ENCODE measurements around the gene HSPA4L.

The HSPA4L gene

GRCh38 chr4:127756906-127757305 lies 25.2 kb upstream of the HSPA4L start:
- Histone ChIP-seq H3K9ac (ENCODE audit: insufficient read length, low read depth) (no peak overlapping the region), H3K9me3 (ENCODE audit: insufficient read depth, low read length) (no peaks in the 10 kb centered on the region), H3K4me3 (ENCODE audit: insufficient read length, low read depth) (no peak overlapping the region), H3K36me3 (ENCODE audit: insufficient read depth, insufficient read length, low read length) (no peaks in the 10 kb centered on the region), H3K27me3 (ENCODE audit: insufficient read depth, insufficient read length) (no peaks in the 10 kb centered on the region), H3K4me1 (ENCODE audit: insufficient read depth, insufficient read length) (no peaks in the 10 kb centered on the region)
- no peak for TF ChIP-seq ZNF274 (IDR thresholded peaks at IDR 0.05; ENCODE audit: low read depth, low read length)
- TF ChIP-seq YY1 (IDR thresholded peaks at IDR 0.05; ENCODE audit: insufficient read depth, insufficient read length): no peak
- TF ChIP-seq SUZ12 (IDR thresholded peaks at IDR 0.05; ENCODE audit: extremely low read depth, insufficient read depth, insufficient read length): no peak
- no peak for DNase-seq (ENCODE audit: low read depth, low spot score)

GRCh38 chr4:127759228-127759820 lies 22.8 kb upstream of the HSPA4L start:
- Histone ChIP-seq H3K4me1 (ENCODE audit: insufficient read depth, insufficient read length) (no peaks in the 10 kb centered on the region), H3K4me3 (ENCODE audit: insufficient read length, low read depth) (no peak overlapping the region), H3K9me3 (ENCODE audit: insufficient read depth, low read length) (no peaks in the 10 kb centered on the region), H3K9ac (ENCODE audit: insufficient read length, low read depth) (no peak overlapping the region), H3K27me3 (ENCODE audit: insufficient read depth, insufficient read length) (no peaks in the 10 kb centered on the region), H3K36me3 (ENCODE audit: insufficient read depth, insufficient read length, low read length) (no peaks in the 10 kb centered on the region)
- DNase-seq (ENCODE audit: low read depth, low spot score): no peak
- no peak for TF ChIP-seq ZNF274 (IDR thresholded peaks at IDR 0.05; ENCODE audit: low read depth, low read length)
- TF ChIP-seq YY1 (IDR thresholded peaks at IDR 0.05; ENCODE audit: insufficient read depth, insufficient read length): no peak
- TF ChIP-seq SUZ12 (IDR thresholded peaks at IDR 0.05; ENCODE audit: extremely low read depth, insufficient read depth, insufficient read length): no peak

- Histone ChIP-seq H3K36me3 (ENCODE audit: insufficient read depth, insufficient read length, low read length) (no peaks in the 10 kb centered on the region), H3K4me3 (ENCODE audit: insufficient read length, low read depth) (no peak overlapping the region), H3K27me3 (ENCODE audit: insufficient read depth, insufficient read length) (no peaks in the 10 kb centered on the region), H3K9ac (ENCODE audit: insufficient read length, low read depth) (no peak overlapping the region), H3K9me3 (ENCODE audit: insufficient read depth, low read length) (no peaks in the 10 kb centered on the region), H3K4me1 (ENCODE audit: insufficient read depth, insufficient read length) (no peaks in the 10 kb centered on the region)
- no peak for TF ChIP-seq ZNF274 (IDR thresholded peaks at IDR 0.05; ENCODE audit: low read depth, low read length)
- TF ChIP-seq SUZ12 (IDR thresholded peaks at IDR 0.05; ENCODE audit: extremely low read depth, insufficient read depth, insufficient read length): no peak
- no peak for DNase-seq (ENCODE audit: low read depth, low spot score)
These were observed 22.2 kb upstream of the HSPA4L start for GRCh38 chr4:127759893-127760292.

- no peaks in the 10 kb centered on the region for H3K9me3 ChIP-seq (ENCODE audit: insufficient read depth, low read length)
- TF ChIP-seq ZNF274 (IDR thresholded peaks at IDR 0.05; ENCODE audit: low read depth, low read length) (no peak), SUZ12 (IDR thresholded peaks at IDR 0.05; ENCODE audit: extremely low read depth, insufficient read depth, insufficient read length) (no peak), YY1 (IDR thresholded peaks at IDR 0.05; ENCODE audit: insufficient read depth, insufficient read length) (no peak)
- DNase-seq (ENCODE audit: low read depth, low spot score): no peak
- no peaks in the 10 kb centered on the region for H3K27me3 ChIP-seq (ENCODE audit: insufficient read depth, insufficient read length)
- no peaks in the 10 kb centered on the region for H3K36me3 ChIP-seq (ENCODE audit: insufficient read depth, insufficient read length, low read length)
- H3K9ac ChIP-seq (ENCODE audit: insufficient read length, low read depth): no peak overlapping the region
- no peak overlapping the region for H3K4me3 ChIP-seq (ENCODE audit: insufficient read length, low read depth)
- no peaks in the 10 kb centered on the region for H3K4me1 ChIP-seq (ENCODE audit: insufficient read depth, insufficient read length)
These were observed 10.4 kb upstream of the HSPA4L start for GRCh38 chr4:127771535-127772275.

- no peak for TF ChIP-seq ZNF274 (IDR thresholded peaks at IDR 0.05; ENCODE audit: low read depth, low read length)
- no peak for TF ChIP-seq SUZ12 (IDR thresholded peaks at IDR 0.05; ENCODE audit: extremely low read depth, insufficient read depth, insufficient read length)
- TF ChIP-seq YY1 (IDR thresholded peaks at IDR 0.05; ENCODE audit: insufficient read depth, insufficient read length): no peak
- no peak for DNase-seq (ENCODE audit: low read depth, low spot score)
- no peaks in the 10 kb centered on the region for H3K9me3 ChIP-seq (ENCODE audit: insufficient read depth, low read length)
- no peaks in the 10 kb centered on the region for H3K4me1 ChIP-seq (ENCODE audit: insufficient read depth, insufficient read length)
- no peaks in the 10 kb centered on the region for H3K36me3 ChIP-seq (ENCODE audit: insufficient read depth, insufficient read length, low read length)
- no peaks in the 10 kb centered on the region for H3K27me3 ChIP-seq (ENCODE audit: insufficient read depth, insufficient read length)
- no peak overlapping the region for H3K9ac ChIP-seq (ENCODE audit: insufficient read length, low read depth)
- H3K4me3 ChIP-seq (ENCODE audit: insufficient read length, low read depth): no peak overlapping the region
These were observed 9.1 kb upstream of the HSPA4L start for GRCh38 chr4:127772769-127773671.

GRCh38 chr4:127775843-127776242 lies 6.3 kb upstream of the HSPA4L start:
- no peak overlapping the region for H3K9ac ChIP-seq (ENCODE audit: insufficient read length, low read depth)
- H3K9me3 ChIP-seq (ENCODE audit: insufficient read depth, low read length): 0 out of 2 replicates have a peak, but pooled peaks cover 4% of the 10 kb centered on the region
- peaks cover 8% of the 10 kb centered on the region for H3K27me3 ChIP-seq (ENCODE audit: insufficient read depth, insufficient read length)
- H3K36me3 ChIP-seq (ENCODE audit: insufficient read depth, insufficient read length, low read length): no peaks in the 10 kb centered on the region
- no peak overlapping the region for H3K4me3 ChIP-seq (ENCODE audit: insufficient read length, low read depth)
- TF ChIP-seq YY1 (IDR thresholded peaks at IDR 0.05; ENCODE audit: insufficient read depth, insufficient read length) (no peak), ZNF274 (IDR thresholded peaks at IDR 0.05; ENCODE audit: low read depth, low read length) (no peak), SUZ12 (IDR thresholded peaks at IDR 0.05; ENCODE audit: extremely low read depth, insufficient read depth, insufficient read length) (no peak)
- H3K4me1 ChIP-seq (ENCODE audit: insufficient read depth, insufficient read length): no peaks in the 10 kb centered on the region
- DNase-seq (ENCODE audit: low read depth, low spot score): no peak

GRCh38 chr4:127776620-127777019 lies 5.5 kb upstream of the HSPA4L start:
- Histone ChIP-seq H3K27me3 (ENCODE audit: insufficient read depth, insufficient read length) (peaks cover 16% of the 10 kb centered on the region), H3K9ac (ENCODE audit: insufficient read length, low read depth) (no peak overlapping the region), H3K4me1 (ENCODE audit: insufficient read depth, insufficient read length) (no peaks in the 10 kb centered on the region), H3K4me3 (ENCODE audit: insufficient read length, low read depth) (no peak overlapping the region), H3K36me3 (ENCODE audit: insufficient read depth, insufficient read length, low read length) (no peaks in the 10 kb centered on the region), H3K9me3 (ENCODE audit: insufficient read depth, low read length) (0 out of 2 replicates have a peak, but pooled peaks cover 4% of the 10 kb centered on the region)
- DNase-seq (ENCODE audit: low read depth, low spot score): no peak
- TF ChIP-seq YY1 (IDR thresholded peaks at IDR 0.05; ENCODE audit: insufficient read depth, insufficient read length) (no peak), ZNF274 (IDR thresholded peaks at IDR 0.05; ENCODE audit: low read depth, low read length) (no peak), SUZ12 (IDR thresholded peaks at IDR 0.05; ENCODE audit: extremely low read depth, insufficient read depth, insufficient read length) (no peak)
